IMR-90 (cell line): ENCODE data around the gene CYGB. TPM values are rescaled to one million over a fixed set of nuclear protein-coding genes. Genes with fewer than 3 reads are reported as not detected.

Source experiments
- ATAC-seq: fragments of 200-7000 bp; cut with Tn5 transposase; 2 replicates; pipeline ENCODE4 v1.9.1; 2020; ENCODE audit warnings: low read depth, mild to moderate bottlenecking, moderate library complexity
- BruUV-seq: library from RNA; stranded (reverse); fragments of 400-500 nt; replicated peaks from 2 replicates; lab custom pipeline; 2021; lab: Mats Ljungman, UMichigan
- CTCF ChIA-PET: fragments of 300-600 bp; formaldehyde crosslinking; extraction: SDS; loops from one replicate; lab custom pipeline; 2021; ENCODE audit warnings: antibody characterized with exemption; lab: Yijun Ruan, JAX
- POLR2A ChIA-PET: fragments of 300-600 bp; sonication (Branson Sonifier 250); formaldehyde crosslinking; loops from one replicate; lab custom pipeline; 2022; ENCODE audit warnings: antibody characterized with exemption; ENCODE audit not compliant: unreplicated experiment; lab: Charles Lee
- DNase-seq: peaks from one replicate; pipeline ENCODE4 v3.0.0; 2013
- H2AFZ ChIP-seq: replicated peaks from 2 replicates; pipeline ENCODE3; 2013; ENCODE audit warnings: low read length, mild to moderate bottlenecking; ENCODE audit not compliant: poor library complexity
- H2AK5ac ChIP-seq: 2 replicates; pipeline ENCODE4 v1.6.1; 2013; ENCODE audit warnings: low read depth, low read length, inconsistent platforms
- H2AK9ac ChIP-seq: replicated peaks from 2 replicates; pipeline ENCODE3; 2013; ENCODE audit warnings: mild to moderate bottlenecking, low read depth, low read length, moderate library complexity; ENCODE audit not compliant: poor library complexity
- H2BK120ac ChIP-seq: 2 replicates; pipeline ENCODE4 v1.6.1; 2013; ENCODE audit warnings: low read depth, low read length, inconsistent platforms
- H2BK15ac ChIP-seq: 3 replicates; pipeline ENCODE4 v1.6.1; 2013; ENCODE audit warnings: low read depth, low read length, inconsistent platforms
- H2BK20ac ChIP-seq: 2 replicates; pipeline ENCODE4 v1.6.1; 2013; ENCODE audit warnings: low read depth, mild to moderate bottlenecking, inconsistent platforms, low read length, moderate library complexity
- H2BK5ac ChIP-seq: 2 replicates; pipeline ENCODE4 v1.6.1; 2013; ENCODE audit warnings: mild to moderate bottlenecking, low read depth, low read length, inconsistent platforms; ENCODE audit not compliant: poor library complexity, severe bottlenecking
- H3K14ac ChIP-seq: replicated peaks from 2 replicates; pipeline ENCODE4 v1.6.1; 2013; ENCODE audit warnings: low read depth, low read length, inconsistent platforms
- H3K18ac ChIP-seq: 2 replicates; pipeline ENCODE4 v1.6.1; 2013; ENCODE audit warnings: low read depth, low read length, control low read depth
- H3K23ac ChIP-seq: 2 replicates; pipeline ENCODE4 v1.6.1; 2013; ENCODE audit warnings: low read depth, low read length, inconsistent platforms
- H3K27ac ChIP-seq: 2 replicates; pipeline ENCODE4 v1.5.1; 2013; ENCODE audit warnings: mild to moderate bottlenecking, control low read depth, low read length; ENCODE audit not compliant: insufficient read depth
- H3K27me3 ChIP-seq: 2 replicates; pipeline ENCODE4 v1.6.1; 2013; ENCODE audit warnings: low read length; ENCODE audit not compliant: control insufficient read depth, insufficient read depth
- H3K36me3 ChIP-seq: 2 replicates; pipeline ENCODE4 v1.6.1; 2013; ENCODE audit warnings: low read length, mixed read lengths; ENCODE audit not compliant: control insufficient read depth, insufficient read depth
- H3K4ac ChIP-seq: 2 replicates; pipeline ENCODE4 v1.6.1; 2013; ENCODE audit warnings: low read depth, low read length, inconsistent platforms
- H3K4me1 ChIP-seq: 2 replicates; pipeline ENCODE4 v1.6.1; 2013; ENCODE audit warnings: low read length, mixed read lengths; ENCODE audit not compliant: control insufficient read depth, insufficient read depth
- H3K4me2 ChIP-seq: 2 replicates; pipeline ENCODE4 v1.6.1; 2013; ENCODE audit warnings: low read depth, mild to moderate bottlenecking, control low read depth, low read length, moderate library complexity
- H3K4me3 ChIP-seq: 2 replicates; pipeline ENCODE4 v1.5.1; 2013; ENCODE audit warnings: low read depth, mild to moderate bottlenecking, control low read depth, low read length, moderate library complexity; ENCODE audit not compliant: insufficient read depth
- H3K56ac ChIP-seq: 2 replicates; pipeline ENCODE4 v1.6.1; 2013; ENCODE audit warnings: low read length, inconsistent platforms; ENCODE audit not compliant: insufficient read depth; ENCODE audit errors: extremely low read depth
- H3K79me1 ChIP-seq, 2 experiments: 2 replicates each; pipeline ENCODE4 v1.6.1; 2013; ENCODE audit warnings: low read length in 2 of 2, inconsistent platforms in 1 of 2, low read depth in 1 of 2
- H3K9ac ChIP-seq: 2 replicates; pipeline ENCODE4 v1.6.1; 2013; ENCODE audit warnings: low read depth, low read length, control low read depth
- H3K9me1 ChIP-seq: 2 replicates; pipeline ENCODE4 v1.6.1; 2013; ENCODE audit warnings: low read length, inconsistent platforms; ENCODE audit not compliant: insufficient read depth
- H3K9me3 ChIP-seq: 2 replicates; pipeline ENCODE4 v1.6.1; 2013; ENCODE audit warnings: low read length; ENCODE audit not compliant: control insufficient read depth, insufficient read depth
- H4K20me1 ChIP-seq: 2 replicates; pipeline ENCODE4 v1.6.1; 2013; ENCODE audit warnings: low read length, inconsistent platforms; ENCODE audit not compliant: insufficient read depth
- H4K5ac ChIP-seq: 2 replicates; pipeline ENCODE4 v1.6.1; 2013; ENCODE audit warnings: mild to moderate bottlenecking, low read depth, low read length, control low read depth
- H4K8ac ChIP-seq, 2 experiments: 2 replicates each; pipeline ENCODE4 v1.6.1; 2013; ENCODE audit warnings: low read depth in 2 of 2, low read length in 2 of 2, control low read depth in 1 of 2, inconsistent platforms in 1 of 2
- H4K91ac ChIP-seq: 2 replicates; pipeline ENCODE4 v1.6.1; 2013; ENCODE audit warnings: low read depth, low read length, inconsistent platforms; ENCODE audit not compliant: insufficient read depth
- CHD1 ChIP-seq: IDR thresholded peaks from 2 replicates; pipeline ENCODE4 v1.6.1; 2012; ENCODE audit warnings: low read depth, low read length, improper control_type of control experiment
- FOS ChIP-seq: fragments of 150-350 bp; IDR thresholded peaks from 2 replicates; pipeline ENCODE4 v1.6.1; 2016; ENCODE audit warnings: low read depth, low read length
- NFE2L2 ChIP-seq: fragments of 150-350 bp; IDR thresholded peaks from 2 replicates; pipeline ENCODE4 v1.6.1; 2016; ENCODE audit warnings: low read depth, mild to moderate bottlenecking, low read length
- WGBS, 2 experiments: methylation state at CpG; one replicate each; pipeline versions ENCODE4 v1.1.5 to v1.1.7; 2013; ENCODE audit warnings: missing lambda C conversion rate in 2 of 2; ENCODE audit not compliant: insufficient read length in 1 of 2; ENCODE audit errors: extremely low coverage in 2 of 2; 5-methylcytosine and 5-hydroxymethylcytosine counted together
- dilution Hi-C: fragments of 300-500 bp; cut with HindIII; formaldehyde crosslinking; loops from one replicate; pipeline ENCODE4 v1.14.3; 2018; ENCODE audit warnings: low sequenced_read_pairs; ENCODE audit not compliant: unreplicated experiment
- in situ Hi-C: fragments of 300-500 bp; cut with MboI; formaldehyde crosslinking; loops from 3 replicates; pipeline ENCODE4 v1.14.3; 2019; ENCODE audit warnings: low sequenced_read_pairs, inconsistent platforms, mixed read lengths
- intact Hi-C: fragments of 100-400 bp; cut with micrococcal nuclease; formaldehyde crosslinking; loops from 2 replicates; pipeline ENCODE4 v1.10.0; 2022
- polyA plus RNA-seq, 3 experiments: library from polyadenylated mRNA; depleted of rRNA; stranded (reverse); fragments of >200 nt; gene quantifications; 2 replicates each; pipeline ENCODE4 v1.2.3, GENCODE V29; 2012; ENCODE audit warnings: low replicate concordance in 1 of 3
- total RNA-seq: library from RNA; depleted of rRNA; stranded (reverse); fragments of >200 nt; gene quantifications from 2 replicates; pipeline ENCODE4 v1.2.3, GENCODE V29; 2012
- TF ChIP-seq, protein P1 (sequence below): conservative IDR thresholded peaks from 2 replicates; pipeline ENCODE4 v1.5.1; 2012; ENCODE audit warnings: mild to moderate bottlenecking, low read depth, low read length, improper control_type of control experiment

The CYGB gene
- total and polyA plus RNA-seq, 2 of the 4 experiments (the other 2 are of a cell fraction): 1.3 to 2.9 TPM

DNA sequence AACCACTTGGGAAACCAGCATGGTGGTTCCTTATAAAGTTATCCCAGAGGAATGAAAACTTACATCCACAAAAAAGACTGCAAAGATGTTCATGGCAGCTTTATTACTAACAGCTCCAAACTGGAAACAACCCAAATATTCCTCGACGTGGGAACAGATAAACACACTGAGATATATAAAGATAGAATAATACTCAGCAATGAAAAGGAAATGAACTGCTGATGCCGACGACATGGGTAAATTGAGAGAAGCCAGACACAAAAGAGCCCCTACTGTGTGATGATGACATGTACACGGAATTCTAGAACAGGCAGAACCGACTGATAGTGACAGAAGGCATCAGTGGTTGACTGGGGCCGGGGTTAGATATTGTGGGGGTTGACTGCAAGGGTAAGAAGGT is 12.0 kb upstream of the CYGB start:
- no peak overlapping the region for H2BK120ac ChIP-seq
- no peak overlapping the region for H3K14ac ChIP-seq
- no TSS peak for BruUV-seq
- no peak overlapping the region for H3K9ac ChIP-seq
- H4K20me1 ChIP-seq: peaks cover 6% of the 10 kb centered on the region; the same call in 1 of the 2 replicates
- no peak overlapping the region for H3K27ac ChIP-seq
- ChIA-PET CTCF (no interaction called here), POLR2A (no interaction called here)
- no peak overlapping the region for H3K23ac ChIP-seq
- no peak overlapping the region for H3K56ac ChIP-seq
- intact Hi-C loops: no loop called here
- H3K4me2 ChIP-seq: no peak overlapping the region
- H4K91ac ChIP-seq: no peak overlapping the region
- DNase-seq (no peak), ATAC-seq (no peak)
- no peak overlapping the region for H2AFZ ChIP-seq
- H3K18ac ChIP-seq: no peak overlapping the region
- 100% methylated on average over 2 of the region's 7 CpGs; no CpG with 5 or more reads in 1 of the 2 experiments for WGBS, 2 experiments
- H3K9me3 ChIP-seq: no peaks in the 10 kb centered on the region
- H3K36me3 ChIP-seq: no peaks in the 10 kb centered on the region
- no peak overlapping the region for H2BK5ac ChIP-seq
- no peak overlapping the region for H3K4me3 ChIP-seq
- 0 out of 2 replicates have a peak overlapping the region, but pooled peaks have one; percentile 46 for H2BK20ac ChIP-seq
- in situ Hi-C loops: no loop called here
- no peak overlapping the region for H2AK9ac ChIP-seq
- H3K9me1 ChIP-seq: peaks cover 18% of the 10 kb centered on the region
- no peaks in the 10 kb centered on the region for H3K27me3 ChIP-seq
- no peak overlapping the region for H2BK15ac ChIP-seq
- peaks cover 20% of the 10 kb centered on the region for H3K4me1 ChIP-seq
- dilution Hi-C loops: no loop called here
- 0 out of 4 replicates have a peak, but pooled peaks cover 0 to 12% of the 10 kb centered on the region in 2 experiments for H3K79me1 ChIP-seq
- H2AK5ac ChIP-seq: no peak overlapping the region
- no peak overlapping the region for H3K4ac ChIP-seq
- no peak overlapping the region for H4K8ac ChIP-seq
- TF ChIP-seq NFE2L2: no peak
- TF ChIP-seq FOS: no peak
- TF ChIP-seq CHD1: no peak
- TF ChIP-seq, protein P1, sequence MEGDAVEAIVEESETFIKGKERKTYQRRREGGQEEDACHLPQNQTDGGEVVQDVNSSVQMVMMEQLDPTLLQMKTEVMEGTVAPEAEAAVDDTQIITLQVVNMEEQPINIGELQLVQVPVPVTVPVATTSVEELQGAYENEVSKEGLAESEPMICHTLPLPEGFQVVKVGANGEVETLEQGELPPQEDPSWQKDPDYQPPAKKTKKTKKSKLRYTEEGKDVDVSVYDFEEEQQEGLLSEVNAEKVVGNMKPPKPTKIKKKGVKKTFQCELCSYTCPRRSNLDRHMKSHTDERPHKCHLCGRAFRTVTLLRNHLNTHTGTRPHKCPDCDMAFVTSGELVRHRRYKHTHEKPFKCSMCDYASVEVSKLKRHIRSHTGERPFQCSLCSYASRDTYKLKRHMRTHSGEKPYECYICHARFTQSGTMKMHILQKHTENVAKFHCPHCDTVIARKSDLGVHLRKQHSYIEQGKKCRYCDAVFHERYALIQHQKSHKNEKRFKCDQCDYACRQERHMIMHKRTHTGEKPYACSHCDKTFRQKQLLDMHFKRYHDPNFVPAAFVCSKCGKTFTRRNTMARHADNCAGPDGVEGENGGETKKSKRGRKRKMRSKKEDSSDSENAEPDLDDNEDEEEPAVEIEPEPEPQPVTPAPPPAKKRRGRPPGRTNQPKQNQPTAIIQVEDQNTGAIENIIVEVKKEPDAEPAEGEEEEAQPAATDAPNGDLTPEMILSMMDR: no peak
- H4K5ac ChIP-seq: no peak overlapping the region
